Natural killer cell (primary cell): Measurements from ENCODE around the gene ANKRD9. TPM values are rescaled to one million over a fixed set of nuclear protein-coding genes. Genes with fewer than 3 reads are reported as not detected.

Source experiments
- ATAC-seq, 3 donors: fragments of 150-1000 bp in 2 of 3; fragments of 200-7000 bp in 1 of 3; cut with Tn5 transposase; 1 replicate in 1 of 3; 2 replicates in 2 of 3; pipeline ENCODE4 v1.10.0; 2021; ENCODE audit warnings: mild to moderate bottlenecking in 2 of 3, moderate library complexity in 2 of 3
- DNase-seq, 2 donors: peaks; one replicate each; pipeline versions ENCODE4 v3.0.0 to v3.0.0-alpha.2; 2013 to 2021; ENCODE audit warnings: mixed read lengths in 1 of 2
- H3K27ac ChIP-seq: one replicate; pipeline ENCODE4 v1.5.1; 2013; ENCODE audit warnings: mild to moderate bottlenecking, low read length
- H3K27me3 ChIP-seq: one replicate; pipeline ENCODE4 v1.6.1; 2013; ENCODE audit warnings: low read length; ENCODE audit not compliant: control insufficient read depth, insufficient read depth
- H3K36me3 ChIP-seq: one replicate; pipeline ENCODE4 v1.6.1; 2013; ENCODE audit warnings: low read length; ENCODE audit not compliant: control insufficient read depth, insufficient read depth
- H3K4me1 ChIP-seq: one replicate; pipeline ENCODE4 v1.6.1; 2013; ENCODE audit warnings: low read length; ENCODE audit not compliant: control insufficient read depth, insufficient read depth
- H3K4me3 ChIP-seq: one replicate; pipeline ENCODE4 v1.5.1; 2013; ENCODE audit warnings: low read length
- H3K9me3 ChIP-seq: one replicate; pipeline ENCODE4 v1.6.1; 2013; ENCODE audit warnings: low read length; ENCODE audit not compliant: control insufficient read depth, insufficient read depth
- H3K27ac Mint-ChIP-seq, 2 donors: one replicate each; pipeline ENCODE4 v1.8.0; 2022; ENCODE audit warnings: mild to moderate bottlenecking in 2 of 2, mixed read lengths in 2 of 2, moderate library complexity in 1 of 2
- H3K27me3 Mint-ChIP-seq, 2 donors: one replicate each; pipeline ENCODE4 v1.8.0; 2022; ENCODE audit warnings: low read depth in 2 of 2, mixed read lengths in 2 of 2
- H3K36me3 Mint-ChIP-seq: one replicate; pipeline ENCODE4 v1.8.0; 2022; ENCODE audit warnings: mixed read lengths
- H3K4me1 Mint-ChIP-seq, 2 donors: one replicate each; pipeline ENCODE4 v1.8.0; 2022; ENCODE audit warnings: mixed read lengths in 2 of 2
- H3K4me3 Mint-ChIP-seq: one replicate; pipeline ENCODE4 v1.8.0; 2022; ENCODE audit warnings: mild to moderate bottlenecking, moderate library complexity, mixed read lengths
- H3K9me3 Mint-ChIP-seq, 2 donors: one replicate each; pipeline ENCODE4 v1.8.0; 2022; ENCODE audit warnings: mixed read lengths in 2 of 2
- CTCF ChIP-seq: fragments of 200-600 bp; IDR thresholded peaks from one replicate; pipeline ENCODE4 v1.8.0; 2022; ENCODE audit warnings: antibody characterized with exemption
- WGBS: methylation state at CpG from one replicate; pipeline ENCODE4 v1.1.7; 2013; ENCODE audit warnings: missing lambda C conversion rate; ENCODE audit not compliant: insufficient coverage; 5-methylcytosine and 5-hydroxymethylcytosine counted together
- intact Hi-C: fragments of 100-400 bp; cut with micrococcal nuclease; formaldehyde crosslinking; loops from one replicate; pipeline ENCODE4 v1.14.2; 2022
- total RNA-seq, 4 donors: library from RNA; stranded (reverse); fragments of 120-200 nt in 1 of 4; gene quantifications; one replicate each; pipeline versions ENCODE4 v1.2.3 to v1.2.4, GENCODE V29; 2013 to 2022

ANKRD9 gene
- total RNA-seq, 3 donors from 2014 or later (not counting 1 experiment from before 2014, with no cell fraction given): 4.0 to 11.0 (median 9.6) TPM

GRCh38 chr14:102481371-102481770 is 28.2 kb downstream of the ANKRD9 start:
- no peaks in the 10 kb centered on the region for H3K9me3 ChIP-seq
- intact Hi-C loops: no loop called here
- no peak for TF ChIP-seq CTCF
- no peak for DNase-seq
- H3K36me3 Mint-ChIP-seq: no peaks in the 10 kb centered on the region
- no peak overlapping the region for H3K27ac Mint-ChIP-seq
- no peaks in the 10 kb centered on the region for H3K4me1 ChIP-seq
- peaks cover 0 to 3% of the 10 kb centered on the region in 2 donors for H3K9me3 Mint-ChIP-seq
- no peaks in the 10 kb centered on the region for H3K27me3 ChIP-seq
- 100% methylated on average over 4 of the region's 4 CpGs for WGBS
- no peak overlapping the region for H3K27ac ChIP-seq
- no peaks in the 10 kb centered on the region for H3K36me3 ChIP-seq
- no peak overlapping the region for H3K4me3 ChIP-seq
- no peaks in the 10 kb centered on the region for H3K27me3 Mint-ChIP-seq
- ATAC-seq: no peak
- H3K4me3 Mint-ChIP-seq: no peak overlapping the region
- H3K4me1 Mint-ChIP-seq: peaks cover 0 to 7% of the 10 kb centered on the region in 2 donors

GRCh38 chr14:102479777-102480176 is 29.8 kb downstream of the ANKRD9 start:
- H3K27ac ChIP-seq: no peak overlapping the region
- no peak overlapping the region for H3K4me3 ChIP-seq
- TF ChIP-seq CTCF: no peak
- Mint-ChIP-seq H3K9me3 (peaks cover 0 to 3% of the 10 kb centered on the region in 2 donors), H3K4me3 (no peak overlapping the region), H3K36me3 (no peaks in the 10 kb centered on the region), H3K4me1 (peaks cover 0 to 7% of the 10 kb centered on the region in 2 donors), H3K27me3 (no peaks in the 10 kb centered on the region), H3K27ac (no peak overlapping the region)
- DNase-seq: no peak
- no peaks in the 10 kb centered on the region for H3K9me3 ChIP-seq
- no peaks in the 10 kb centered on the region for H3K27me3 ChIP-seq
- no peaks in the 10 kb centered on the region for H3K4me1 ChIP-seq
- H3K36me3 ChIP-seq: no peaks in the 10 kb centered on the region
- no peak for ATAC-seq
- intact Hi-C loops: no loop called here
- WGBS: 78% methylated on average over 7 of the region's 7 CpGs

GRCh38 chr14:102479107-102479506 is 30.5 kb downstream of the ANKRD9 start:
- H3K36me3 ChIP-seq: no peaks in the 10 kb centered on the region
- Mint-ChIP-seq H3K27ac (no peak overlapping the region), H3K4me3 (no peak overlapping the region), H3K9me3 (peaks cover 0 to 3% of the 10 kb centered on the region in 2 donors), H3K4me1 (peaks cover 0 to 7% of the 10 kb centered on the region in 2 donors), H3K36me3 (no peaks in the 10 kb centered on the region), H3K27me3 (no peaks in the 10 kb centered on the region)
- DNase-seq (no peak), ATAC-seq (no peak)
- H3K4me1 ChIP-seq: no peaks in the 10 kb centered on the region
- WGBS: 98% methylated on average over 2 of the region's 2 CpGs
- intact Hi-C loops: no loop called here
- no peak overlapping the region for H3K27ac ChIP-seq
- no peaks in the 10 kb centered on the region for H3K27me3 ChIP-seq
- no peak for TF ChIP-seq CTCF
- no peak overlapping the region for H3K4me3 ChIP-seq
- H3K9me3 ChIP-seq: no peaks in the 10 kb centered on the region

GRCh38 chr14:102474934-102475333 is 34.6 kb downstream of the ANKRD9 start:
- no peaks in the 10 kb centered on the region for H3K9me3 ChIP-seq
- no peak overlapping the region for H3K27ac Mint-ChIP-seq
- intact Hi-C loops: no loop called here
- H3K27me3 ChIP-seq: no peaks in the 10 kb centered on the region
- no peak for DNase-seq
- no peak for ATAC-seq
- H3K9me3 Mint-ChIP-seq: no peaks in the 10 kb centered on the region
- no peaks in the 10 kb centered on the region for H3K4me1 ChIP-seq
- H3K36me3 Mint-ChIP-seq: no peaks in the 10 kb centered on the region
- no peak overlapping the region for H3K4me3 ChIP-seq
- H3K36me3 ChIP-seq: peaks cover 2% of the 10 kb centered on the region
- H3K4me1 Mint-ChIP-seq: peaks cover 0 to 7% of the 10 kb centered on the region in 2 donors
- no peak overlapping the region for H3K4me3 Mint-ChIP-seq
- no peak overlapping the region for H3K27ac ChIP-seq
- no peaks in the 10 kb centered on the region for H3K27me3 Mint-ChIP-seq
- 91% methylated on average over 5 of the region's 5 CpGs for WGBS
- no peak for TF ChIP-seq CTCF
